Fibroblast of lung (primary cell): ENCODE data around the gene LPIN1. TPM values are rescaled to one million over a fixed set of nuclear protein-coding genes. Genes with fewer than 3 reads are reported as not detected.
"Not testable (repeated sequence)": the region's sequence is repeated elsewhere in the genome, so short reads cannot be mapped to it uniquely, and the experiment has no call there.

Experiments
- DNase-seq, 2 donors: peaks; one replicate each; pipeline versions ENCODE4 v3.0.0 to v3.0.0-alpha.2; 2010; ENCODE audit warnings: low read depth in 2 of 2
- H2AFZ ChIP-seq: 2 replicates; pipeline ENCODE4 v1.5.1; 2012; ENCODE audit warnings: low read length, control low read depth, inconsistent platforms
- H3K27ac ChIP-seq: 2 replicates; pipeline ENCODE4 v1.5.1; 2011; ENCODE audit warnings: low read length, control low read depth; ENCODE audit not compliant: insufficient read depth
- H3K27me3 ChIP-seq: 2 replicates; pipeline ENCODE4 v1.5.1; 2011; ENCODE audit warnings: mild to moderate bottlenecking, low read length; ENCODE audit not compliant: control insufficient read depth, insufficient read depth
- H3K36me3 ChIP-seq: 2 replicates; pipeline ENCODE4 v1.5.1; 2011; ENCODE audit warnings: low read length; ENCODE audit not compliant: control insufficient read depth, insufficient read depth
- H3K4me1 ChIP-seq: 2 replicates; pipeline ENCODE4 v1.5.1; 2011; ENCODE audit warnings: low read length; ENCODE audit not compliant: control insufficient read depth, insufficient read depth; ENCODE audit errors: extremely low read depth
- H3K4me2 ChIP-seq: 2 replicates; pipeline ENCODE4 v1.5.1; 2011; ENCODE audit warnings: low read length, control low read depth; ENCODE audit not compliant: insufficient read depth; ENCODE audit errors: extremely low read depth
- H3K4me3 ChIP-seq, 4 experiments: fragments of 200-600 bp in 1 of 4; sonication (generic) in 1 of 4; replicated peaks in 1 of 4; 2 replicates each; pipeline ENCODE4 v1.5.1; 2011 to 2016; ENCODE audit warnings: low read length in 4 of 4, low read depth in 3 of 4, mild to moderate bottlenecking in 3 of 4, control low read depth in 2 of 4, inconsistent platforms in 1 of 4, mixed read lengths in 1 of 4; ENCODE audit not compliant: insufficient read depth in 1 of 4; ENCODE audit errors: control extremely low read depth in 1 of 4
- H3K79me2 ChIP-seq: 2 replicates; pipeline ENCODE4 v1.5.1; 2012; ENCODE audit warnings: mild to moderate bottlenecking, low read length, inconsistent platforms; ENCODE audit not compliant: control insufficient read depth, insufficient read depth
- H3K9ac ChIP-seq: 2 replicates; pipeline ENCODE4 v1.5.1; 2011; ENCODE audit warnings: mild to moderate bottlenecking, low read length, control low read depth; ENCODE audit not compliant: insufficient read depth
- H3K9me3 ChIP-seq: 2 replicates; pipeline ENCODE4 v1.5.1; 2012; ENCODE audit warnings: low read depth, low read length; ENCODE audit not compliant: control insufficient read depth, insufficient read depth
- H4K20me1 ChIP-seq: 2 replicates; pipeline ENCODE4 v1.5.1; 2011; ENCODE audit warnings: low read length; ENCODE audit not compliant: control insufficient read depth, insufficient read depth; ENCODE audit errors: extremely low read depth
- EZH2 ChIP-seq: IDR thresholded peaks from 2 replicates; pipeline ENCODE4 v1.5.1; 2012; ENCODE audit warnings: low read length, control low read depth, mild to moderate bottlenecking; ENCODE audit errors: missing control alignments
- polyA plus RNA-seq, 2 donors: library from polyadenylated mRNA; depleted of rRNA in 1 of 2; stranded (reverse) in 1 of 2; unstranded in 1 of 2; fragments of >200 nt; gene quantifications; 2 replicates each; pipeline ENCODE4 v1.2.1, GENCODE V29; 2011 to 2012; ENCODE audit warnings: missing spikeins in 1 of 2
- total RNA-seq: library from RNA; depleted of rRNA; stranded (reverse); fragments of >200 nt; gene quantifications from 2 replicates; pipeline ENCODE4 v1.2.1, GENCODE V29; 2014
- TF ChIP-seq, protein P1 (sequence below), 2 donors: IDR thresholded peaks in 1 of 2; conservative IDR thresholded peaks in 1 of 2; 1 replicate in 1 of 2; 2 replicates in 1 of 2; pipeline ENCODE4 v1.5.1; 2011 to 2012; ENCODE audit warnings: low read length in 2 of 2, control low read depth in 1 of 2, inconsistent platforms in 1 of 2, low read depth in 1 of 2, mild to moderate bottlenecking in 1 of 2

Gene LPIN1
- total and polyA plus RNA-seq, 2 donors (not counting 1 experiment from before 2014, with no cell fraction given): 87.8 to 205 TPM

DNA sequence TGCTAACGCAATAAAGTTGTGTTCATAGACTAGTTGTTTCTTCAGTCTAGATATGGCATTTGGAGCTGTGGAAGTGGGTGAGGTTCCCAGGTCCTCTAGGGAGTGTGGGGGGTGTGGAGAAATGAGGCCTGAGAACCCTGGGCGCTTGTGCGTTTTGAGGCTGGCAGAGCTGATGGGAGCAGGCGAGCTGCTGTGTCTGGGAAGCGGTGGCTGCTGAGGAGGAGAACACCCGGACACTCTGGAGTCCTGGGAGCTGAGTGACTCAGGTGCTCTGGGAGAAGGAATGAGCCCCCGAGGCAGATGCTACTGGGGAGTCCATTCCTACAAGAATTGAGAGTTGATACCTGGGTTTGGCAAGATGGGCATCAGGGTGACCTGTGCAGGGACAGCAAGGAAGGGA lies 67.5 kb downstream of the LPIN1 start:
- TF ChIP-seq EZH2: no peak
- TF ChIP-seq, protein P1, sequence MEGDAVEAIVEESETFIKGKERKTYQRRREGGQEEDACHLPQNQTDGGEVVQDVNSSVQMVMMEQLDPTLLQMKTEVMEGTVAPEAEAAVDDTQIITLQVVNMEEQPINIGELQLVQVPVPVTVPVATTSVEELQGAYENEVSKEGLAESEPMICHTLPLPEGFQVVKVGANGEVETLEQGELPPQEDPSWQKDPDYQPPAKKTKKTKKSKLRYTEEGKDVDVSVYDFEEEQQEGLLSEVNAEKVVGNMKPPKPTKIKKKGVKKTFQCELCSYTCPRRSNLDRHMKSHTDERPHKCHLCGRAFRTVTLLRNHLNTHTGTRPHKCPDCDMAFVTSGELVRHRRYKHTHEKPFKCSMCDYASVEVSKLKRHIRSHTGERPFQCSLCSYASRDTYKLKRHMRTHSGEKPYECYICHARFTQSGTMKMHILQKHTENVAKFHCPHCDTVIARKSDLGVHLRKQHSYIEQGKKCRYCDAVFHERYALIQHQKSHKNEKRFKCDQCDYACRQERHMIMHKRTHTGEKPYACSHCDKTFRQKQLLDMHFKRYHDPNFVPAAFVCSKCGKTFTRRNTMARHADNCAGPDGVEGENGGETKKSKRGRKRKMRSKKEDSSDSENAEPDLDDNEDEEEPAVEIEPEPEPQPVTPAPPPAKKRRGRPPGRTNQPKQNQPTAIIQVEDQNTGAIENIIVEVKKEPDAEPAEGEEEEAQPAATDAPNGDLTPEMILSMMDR (conservative IDR thresholded peaks at IDR 0.05 in 1 of 2, IDR thresholded peaks at IDR 0.05 in 1 of 2; ENCODE audit: low read depth in 1 of 2, low read length in 2 of 2): no peak
- H3K36me3 ChIP-seq: peaks cover 37% of the 10 kb centered on the region
- no peak overlapping the region for H2AFZ ChIP-seq
- H3K79me2 ChIP-seq: no peaks in the 10 kb centered on the region
- no peak overlapping the region for H3K9ac ChIP-seq
- H3K4me3 ChIP-seq: no peak overlapping the region
- no peak overlapping the region for H3K4me2 ChIP-seq
- H3K27ac ChIP-seq: no peak overlapping the region
- H4K20me1 ChIP-seq: no peaks in the 10 kb centered on the region
- H3K4me1 ChIP-seq: no peaks in the 10 kb centered on the region
- H3K9me3 ChIP-seq: no peaks in the 10 kb centered on the region
- H3K27me3 ChIP-seq: no peaks in the 10 kb centered on the region
- DNase-seq: no peak

DNA sequence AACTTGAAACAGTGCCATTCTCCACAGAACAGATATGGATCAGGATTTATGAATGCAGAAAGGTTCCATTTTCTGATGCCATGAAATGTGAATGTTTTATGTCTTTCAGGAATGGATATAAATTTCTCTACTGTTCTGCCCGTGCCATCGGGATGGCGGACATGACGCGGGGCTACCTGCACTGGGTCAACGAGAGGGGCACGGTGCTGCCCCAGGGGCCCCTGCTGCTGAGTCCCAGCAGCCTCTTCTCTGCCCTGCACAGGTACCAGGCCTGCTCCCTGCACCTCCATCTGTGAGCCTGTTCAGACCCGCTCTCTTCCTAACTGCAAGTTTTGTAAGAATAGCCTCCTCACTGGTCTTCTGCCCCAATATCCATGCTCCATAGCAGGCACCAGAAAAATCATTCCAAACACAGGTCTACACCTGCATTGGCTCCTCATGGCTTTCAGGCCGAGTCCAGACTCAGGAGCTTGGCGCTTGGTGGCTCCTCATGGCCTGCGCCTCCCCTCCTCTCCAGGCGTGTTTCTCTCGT lies 68.6 kb downstream of the LPIN1 start:
- H3K9ac ChIP-seq: no peak overlapping the region
- no peak for TF ChIP-seq EZH2
- TF ChIP-seq, protein P1 (conservative IDR thresholded peaks at IDR 0.05 in 1 of 2, IDR thresholded peaks at IDR 0.05 in 1 of 2; ENCODE audit: low read depth in 1 of 2, low read length in 2 of 2): no peak
- H3K27ac ChIP-seq: no peak overlapping the region
- DNase-seq: no peak
- H3K4me3 ChIP-seq: no peak overlapping the region
- peaks cover 34% of the 10 kb centered on the region for H3K36me3 ChIP-seq
- no peak overlapping the region for H3K4me2 ChIP-seq
- no peaks in the 10 kb centered on the region for H3K79me2 ChIP-seq
- H3K4me1 ChIP-seq: no peaks in the 10 kb centered on the region
- no peaks in the 10 kb centered on the region for H4K20me1 ChIP-seq
- H3K27me3 ChIP-seq: no peaks in the 10 kb centered on the region
- H3K9me3 ChIP-seq: no peaks in the 10 kb centered on the region
- no peak overlapping the region for H2AFZ ChIP-seq

DNA sequence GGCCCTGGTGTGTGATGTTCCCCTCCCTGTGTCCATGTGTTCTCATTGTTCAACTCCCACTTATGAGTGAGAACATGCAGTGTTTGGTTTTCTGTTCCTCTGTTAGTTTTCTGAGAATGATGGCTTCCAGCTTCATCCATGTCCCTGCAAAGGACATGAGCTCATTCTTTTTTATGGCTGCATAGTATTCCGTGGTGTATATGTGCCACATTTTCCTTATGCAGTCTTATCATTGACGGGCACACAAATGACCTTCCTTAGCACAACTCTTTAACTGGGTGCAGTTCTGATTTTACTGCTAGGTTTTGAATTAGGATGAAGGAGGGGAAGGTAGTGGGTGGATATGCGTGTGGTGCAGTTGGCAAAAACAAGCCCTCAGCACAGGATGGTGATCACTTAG lies 70.5 kb downstream of the LPIN1 start:
- peaks cover 26% of the 10 kb centered on the region for H3K36me3 ChIP-seq
- not testable (repeated sequence) for H3K27ac ChIP-seq, H3K27me3 ChIP-seq, H3K9me3 ChIP-seq, DNase-seq, H3K4me3 ChIP-seq, H3K79me2 ChIP-seq, H2AFZ ChIP-seq, H3K4me2 ChIP-seq, H4K20me1 ChIP-seq, H3K9ac ChIP-seq, H3K4me1 ChIP-seq
